ENCODE results near the gene HLA-E.
"Not testable (repeated sequence)": the region's sequence is repeated elsewhere in the genome, so short reads cannot be mapped to it uniquely, and the experiment has no call there.

The HLA-E gene
- 1,320 to 1,736 (median 1,569) reads per million in 3 experiments for total RNA-seq

DNA sequence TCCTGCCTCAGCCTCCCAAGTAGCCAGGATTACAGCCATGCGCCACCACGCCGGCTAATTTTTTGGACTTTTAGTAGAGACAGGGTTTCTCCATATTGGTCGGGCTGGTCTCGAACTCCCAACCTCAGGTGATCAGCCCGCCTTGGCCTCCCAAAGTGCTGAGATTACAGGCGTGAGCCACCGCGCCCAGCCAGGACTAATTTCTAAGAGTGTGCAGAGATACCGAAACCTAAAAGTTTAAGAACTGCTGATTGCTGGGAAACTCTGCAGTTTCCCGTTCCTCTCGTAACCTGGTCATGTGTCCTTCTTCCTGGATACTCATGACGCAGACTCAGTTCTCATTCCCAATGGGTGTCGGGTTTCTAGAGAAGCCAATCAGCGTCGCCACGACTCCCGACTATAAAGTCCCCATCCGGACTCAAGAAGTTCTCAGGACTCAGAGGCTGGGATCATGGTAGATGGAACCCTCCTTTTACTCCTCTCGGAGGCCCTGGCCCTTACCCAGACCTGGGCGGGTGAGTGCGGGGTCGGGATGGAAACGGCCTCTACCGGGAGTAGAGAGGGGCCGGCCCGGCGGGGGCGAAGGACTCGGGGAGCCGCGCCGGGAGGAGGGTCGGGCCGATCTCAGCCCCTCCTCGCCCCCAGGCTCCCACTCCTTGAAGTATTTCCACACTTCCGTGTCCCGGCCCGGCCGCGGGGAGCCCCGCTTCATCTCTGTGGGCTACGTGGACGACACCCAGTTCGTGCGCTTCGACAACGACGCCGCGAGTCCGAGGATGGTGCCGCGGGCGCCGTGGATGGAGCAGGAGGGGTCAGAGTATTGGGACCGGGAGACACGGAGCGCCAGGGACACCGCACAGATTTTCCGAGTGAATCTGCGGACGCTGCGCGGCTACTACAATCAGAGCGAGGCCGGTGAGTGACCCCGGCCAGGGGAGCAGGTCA is at the start of gene HLA-E:
HLA-E (plus strand) TSS at position 429 of the 945 bp plus-strand sequence; CDS start at position 452, 23 bp downstream.
- DNase-seq = peak; percentile 96

DNA sequence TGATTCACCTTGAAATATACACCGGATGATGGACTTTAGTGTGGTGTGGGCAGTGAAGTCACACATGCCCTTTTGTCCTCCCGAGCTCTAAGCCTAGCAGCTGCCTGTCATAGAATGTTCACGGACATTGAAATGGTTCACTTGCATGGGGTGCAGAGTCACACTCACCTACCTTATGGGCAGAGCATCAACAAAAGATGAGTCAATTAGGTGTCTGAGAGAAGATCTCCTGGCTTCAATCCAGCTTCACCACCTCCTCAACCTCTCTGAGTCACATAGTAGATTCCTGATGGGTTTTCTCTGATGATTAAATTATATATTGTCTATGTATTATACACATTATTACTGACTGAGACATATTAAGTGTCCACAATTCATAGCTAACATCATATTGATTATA is 48.1 kb upstream of the HLA-E start:
- DNase-seq = no peak

DNA sequence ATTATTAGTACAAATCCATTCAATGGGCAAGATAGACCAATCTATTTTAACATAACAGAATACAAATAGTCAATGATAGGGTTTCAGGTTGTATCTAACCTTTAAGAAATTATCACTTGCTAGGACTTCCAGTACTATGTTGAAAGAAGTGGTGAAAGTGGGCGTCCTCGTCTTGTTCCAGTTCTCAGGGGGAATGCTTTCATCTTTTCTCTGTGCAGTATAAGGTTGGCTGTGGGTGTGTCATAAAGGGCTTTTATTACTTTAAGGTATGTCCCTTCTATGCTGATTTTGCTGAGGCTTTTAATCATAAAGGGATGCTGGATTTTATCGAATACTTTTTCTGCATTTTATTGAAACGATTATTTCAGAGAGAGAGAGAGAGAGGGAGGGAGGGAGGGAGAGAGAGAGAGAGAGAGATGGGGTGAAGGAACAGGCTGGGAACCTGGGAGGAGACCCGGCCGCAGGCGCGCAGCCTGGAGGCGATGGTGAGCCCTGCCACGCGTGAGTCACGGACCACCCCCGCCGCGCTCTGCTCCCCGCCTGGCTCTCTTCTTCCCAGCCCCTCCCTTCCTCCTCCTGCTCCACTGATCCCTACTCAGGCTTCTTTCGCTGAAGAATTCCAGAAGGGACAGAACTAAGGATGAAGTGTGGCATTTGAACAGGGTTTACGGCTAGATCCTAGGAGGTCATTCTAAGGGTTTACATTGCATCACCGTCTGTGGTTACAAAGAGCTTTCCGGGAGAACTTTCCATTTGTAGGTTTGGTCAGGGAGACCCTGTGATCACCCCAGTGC is 45.5 kb upstream of the HLA-E start:
- DNase-seq = no peak

DNA sequence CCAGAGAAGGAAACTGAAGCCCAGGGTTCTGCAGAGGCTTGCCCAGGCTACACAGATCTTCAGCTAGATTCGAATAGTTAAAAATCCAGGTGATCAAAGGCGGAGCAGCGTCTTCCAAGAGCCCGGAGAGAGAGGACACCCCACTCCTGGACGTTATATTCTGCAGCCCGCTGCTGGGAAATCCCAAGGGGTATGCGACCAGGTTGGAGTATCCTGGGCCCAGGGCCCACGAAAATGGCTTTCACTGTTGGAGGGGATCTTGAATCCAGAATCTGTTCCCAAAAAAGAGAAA is 44.9 kb upstream of the HLA-E start:
- no peak for DNase-seq

DNA sequence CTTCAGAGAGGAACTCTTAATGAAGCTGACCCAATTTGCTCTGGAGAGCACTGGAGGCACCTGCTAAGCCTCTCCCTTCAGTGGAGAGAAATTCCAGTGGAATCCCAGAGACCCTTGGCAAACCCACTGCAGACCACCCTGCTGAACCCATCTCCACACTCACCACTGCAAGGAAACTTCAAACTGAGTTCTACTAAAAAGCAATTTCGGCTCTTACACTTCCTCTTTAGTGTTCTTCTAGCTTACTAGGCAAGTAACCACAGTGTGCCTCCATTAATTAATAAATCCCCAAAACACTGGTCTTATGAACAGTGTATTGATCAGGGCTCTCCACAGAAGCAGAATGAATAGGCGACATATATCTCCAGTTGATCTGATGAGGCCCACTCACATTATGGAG is 43.0 kb upstream of the HLA-E start:
- DNase-seq = no peak

DNA sequence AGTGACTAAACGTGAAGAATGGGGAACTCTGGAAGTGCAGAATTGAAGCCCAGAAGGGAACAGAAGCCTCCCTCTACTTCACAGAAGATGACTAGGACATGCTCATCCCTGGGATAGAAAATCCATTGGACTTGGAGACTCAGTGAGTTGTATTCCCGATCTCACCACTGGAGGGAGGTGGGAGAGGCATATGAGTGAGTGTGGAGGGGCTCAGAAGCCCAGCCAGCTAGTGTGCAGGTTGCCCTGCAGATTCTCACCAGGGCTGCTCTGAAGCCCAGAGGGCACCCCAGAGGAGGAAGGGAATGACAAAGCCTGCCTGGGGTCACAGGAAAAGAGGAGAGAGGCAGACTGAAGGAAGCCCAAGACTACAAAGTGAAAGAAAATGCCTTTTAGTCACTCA is 42.1 kb upstream of the HLA-E start:
- no peak for DNase-seq

- DNase-seq = no peak
Measured at GRCh38 chr6:30450548-30450908, 38.8 kb upstream of the HLA-E start.

DNA sequence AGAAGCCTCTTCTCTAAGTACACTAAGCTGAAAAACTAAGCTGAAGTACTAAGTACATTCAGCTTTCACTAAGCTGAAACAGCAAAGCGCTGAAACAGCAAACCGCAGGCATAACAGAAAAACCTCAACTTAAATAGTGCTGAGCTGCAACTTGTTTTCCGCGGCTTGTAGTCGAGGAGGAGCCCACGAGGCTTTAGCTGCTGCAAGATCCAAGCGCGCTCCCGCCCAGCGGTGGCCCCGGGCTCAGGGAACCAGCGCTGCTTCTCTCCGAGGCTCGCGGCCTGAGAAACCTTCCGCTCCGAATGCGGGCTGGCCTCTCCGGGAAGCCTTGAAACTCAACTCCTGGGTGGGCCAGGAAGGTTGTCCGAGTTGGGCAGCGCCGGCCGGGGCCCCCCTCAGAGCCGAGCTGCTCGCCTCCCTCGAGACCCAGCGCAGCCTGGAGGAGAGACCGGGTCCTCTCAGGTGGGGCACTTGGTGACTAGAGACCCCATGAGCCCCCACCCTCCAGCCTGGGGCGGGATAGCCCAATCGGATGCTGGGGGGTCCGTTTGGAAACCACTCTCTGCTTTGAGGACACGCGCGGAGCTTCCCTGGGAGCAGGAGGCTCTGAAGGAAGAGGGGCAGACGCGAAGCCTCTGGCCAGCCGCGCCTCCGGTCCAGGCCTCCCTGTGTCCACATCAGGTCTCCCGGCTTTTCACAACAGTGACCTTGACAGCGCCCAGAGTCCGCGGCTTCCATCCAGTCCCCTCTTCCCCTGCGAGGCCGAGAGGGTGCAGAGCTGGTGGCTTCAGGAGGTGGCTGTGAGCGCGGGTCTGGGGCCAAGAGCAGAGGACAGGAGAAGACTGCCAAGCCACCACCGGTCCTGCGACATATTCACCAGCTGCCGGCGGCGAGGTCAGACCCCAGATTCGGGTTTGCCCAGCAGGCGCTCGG is 38.1 kb upstream of the HLA-E start:
- DNase-seq = peak; percentile 72

GRCh38 chr6:30452736-30453507 is 36.4 kb upstream of the HLA-E start:
- no peak for DNase-seq

DNA sequence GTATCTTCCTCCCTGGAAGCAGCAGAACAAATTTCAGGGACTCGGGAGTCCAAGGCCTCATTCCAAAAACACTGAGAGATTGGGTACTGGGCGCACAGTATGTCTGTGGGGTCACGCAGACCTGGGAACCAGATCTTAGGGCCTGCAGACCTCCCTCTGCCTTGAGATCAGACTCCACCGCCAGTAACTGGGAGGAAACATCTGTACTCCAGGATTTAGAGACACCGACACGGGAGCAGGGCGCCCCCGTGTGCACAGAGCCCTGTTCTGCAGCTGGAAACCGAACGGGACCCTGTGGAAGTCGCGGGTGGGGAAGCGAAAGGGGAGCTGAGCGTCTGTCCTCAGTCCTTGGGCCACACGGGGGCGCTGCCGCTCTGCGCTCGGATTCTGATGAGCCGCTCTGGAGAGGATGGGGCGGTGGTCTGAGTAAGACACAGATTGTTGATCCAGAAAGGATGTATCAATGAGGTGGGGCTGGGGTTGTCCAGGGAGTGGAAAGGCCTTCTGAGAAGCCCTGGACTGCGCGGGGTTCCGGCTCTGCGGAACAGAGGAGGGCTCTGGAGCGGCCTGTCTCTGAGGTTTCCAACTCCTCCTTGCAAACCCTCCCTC is 35.7 kb upstream of the HLA-E start:
- peak; percentile 78 for DNase-seq

- DNase-seq = no peak
Measured at GRCh38 chr6:30459145-30459544, 30.2 kb upstream of the HLA-E start.

GRCh38 chr6:30461055-30461454 is 28.3 kb upstream of the HLA-E start:
- no peak for DNase-seq

- no peak for DNase-seq
Measured at GRCh38 chr6:30462482-30462881, 26.8 kb upstream of the HLA-E start.

DNA sequence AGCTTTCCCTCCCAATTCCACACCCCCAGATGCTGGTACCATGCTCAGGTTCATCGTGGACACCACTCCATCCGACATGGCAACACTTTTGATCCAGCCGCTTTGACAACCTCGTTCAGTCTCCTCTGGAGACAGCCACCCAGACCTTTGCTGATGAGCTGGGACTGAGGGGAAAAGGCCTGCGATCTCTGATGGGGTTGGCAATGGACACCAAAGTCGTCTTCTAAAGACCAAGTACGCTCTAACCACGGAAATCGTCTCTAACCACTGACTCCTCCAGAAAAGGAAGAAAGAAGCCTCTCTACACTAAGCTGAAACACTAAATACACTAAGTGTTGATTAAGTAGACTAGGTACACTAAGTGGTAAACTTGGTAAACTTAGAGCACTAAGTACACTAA is 26.1 kb upstream of the HLA-E start:
- no peak for DNase-seq

DNA sequence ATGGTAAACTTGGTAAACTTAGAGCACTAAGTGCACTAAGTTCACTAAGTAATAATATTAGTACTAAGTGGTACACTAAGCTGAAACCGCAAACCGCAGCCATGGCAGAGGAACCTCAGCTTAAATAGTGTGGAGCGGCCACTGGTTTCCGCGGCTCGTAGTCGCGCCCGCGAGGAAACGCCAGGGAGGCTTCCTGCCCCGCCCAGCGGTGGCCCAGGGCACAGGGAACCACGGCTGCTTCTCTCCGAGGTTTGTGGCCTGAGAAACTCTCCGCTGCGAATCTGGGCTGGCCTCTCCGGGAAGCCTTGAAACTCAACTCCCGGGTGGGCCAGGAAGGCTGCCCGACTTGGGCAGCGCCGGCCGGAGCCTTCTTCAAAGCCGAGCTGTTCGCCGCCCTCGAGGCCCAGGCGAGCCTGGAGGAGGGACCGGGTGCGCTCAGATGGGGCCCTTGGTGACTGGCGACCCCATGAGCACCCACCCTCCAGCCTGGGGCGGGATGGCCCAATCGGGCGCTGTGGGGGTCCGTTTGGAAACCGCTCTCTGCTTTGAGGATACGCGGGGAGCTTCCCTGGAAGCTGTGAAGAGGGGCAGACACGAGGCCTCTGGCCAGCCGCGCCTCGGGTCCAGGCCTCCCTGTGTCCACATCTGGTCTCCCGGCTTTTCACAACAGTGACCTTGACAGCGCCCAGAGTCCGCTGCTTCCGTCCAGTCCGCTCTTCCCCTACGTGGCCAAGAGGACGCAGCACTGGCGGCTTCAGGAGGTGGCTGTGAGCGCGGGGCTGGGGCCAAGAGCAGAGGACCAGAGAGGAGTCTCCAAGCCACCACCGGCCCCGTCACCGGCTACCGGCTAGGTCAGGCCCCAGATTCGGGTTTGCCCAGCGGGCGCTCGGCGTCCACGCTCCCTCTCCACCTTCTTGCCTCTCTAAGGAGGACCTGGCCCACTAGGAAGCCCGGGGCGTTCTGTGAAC is 25.4 kb upstream of the HLA-E start:
- DNase-seq = peak; percentile 73

- DNase-seq = no peak
Measured at GRCh38 chr6:30465595-30466306, 23.6 kb upstream of the HLA-E start.

DNA sequence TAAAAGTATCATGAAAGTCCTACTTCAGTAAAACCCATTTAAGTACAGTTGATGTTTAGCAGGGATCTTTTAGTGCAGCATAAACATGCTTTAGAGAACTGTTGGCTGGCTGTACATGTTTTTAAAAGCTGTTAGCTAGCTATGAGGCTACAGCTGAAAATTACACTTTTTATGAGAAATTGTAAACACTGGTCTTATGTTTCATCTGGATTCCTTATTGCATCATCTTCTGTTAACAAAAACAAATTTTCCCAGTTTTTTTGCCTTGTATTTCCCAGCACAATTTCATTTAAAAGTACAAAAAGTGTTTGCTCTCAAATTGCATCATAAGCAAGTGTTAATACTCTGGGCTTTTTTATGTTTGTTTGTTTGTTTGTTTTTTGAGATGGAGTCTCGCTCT is 18.3 kb upstream of the HLA-E start:
- DNase-seq = no peak

DNA sequence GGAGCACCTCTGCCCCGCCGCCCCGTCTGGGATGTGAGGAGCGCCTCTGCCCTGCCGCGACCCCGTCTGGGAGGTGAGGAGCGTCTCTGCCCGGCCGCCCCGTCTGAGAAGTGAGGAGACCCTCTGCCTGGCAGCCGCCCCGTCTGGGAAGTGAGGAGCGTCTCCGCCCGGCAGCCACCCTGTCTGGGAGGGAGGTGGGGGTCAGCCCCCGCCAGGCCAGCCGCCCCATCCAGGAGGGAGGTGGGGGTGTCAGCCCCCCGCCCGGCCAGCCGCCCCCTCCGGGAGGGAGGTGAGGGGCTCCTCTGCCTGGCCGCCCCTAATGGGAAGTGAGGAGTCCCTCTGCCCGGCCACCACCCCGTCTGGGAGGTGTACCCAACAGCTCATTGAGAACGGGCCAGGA is 14.2 kb upstream of the HLA-E start:
- DNase-seq = not testable (repeated sequence)

DNA sequence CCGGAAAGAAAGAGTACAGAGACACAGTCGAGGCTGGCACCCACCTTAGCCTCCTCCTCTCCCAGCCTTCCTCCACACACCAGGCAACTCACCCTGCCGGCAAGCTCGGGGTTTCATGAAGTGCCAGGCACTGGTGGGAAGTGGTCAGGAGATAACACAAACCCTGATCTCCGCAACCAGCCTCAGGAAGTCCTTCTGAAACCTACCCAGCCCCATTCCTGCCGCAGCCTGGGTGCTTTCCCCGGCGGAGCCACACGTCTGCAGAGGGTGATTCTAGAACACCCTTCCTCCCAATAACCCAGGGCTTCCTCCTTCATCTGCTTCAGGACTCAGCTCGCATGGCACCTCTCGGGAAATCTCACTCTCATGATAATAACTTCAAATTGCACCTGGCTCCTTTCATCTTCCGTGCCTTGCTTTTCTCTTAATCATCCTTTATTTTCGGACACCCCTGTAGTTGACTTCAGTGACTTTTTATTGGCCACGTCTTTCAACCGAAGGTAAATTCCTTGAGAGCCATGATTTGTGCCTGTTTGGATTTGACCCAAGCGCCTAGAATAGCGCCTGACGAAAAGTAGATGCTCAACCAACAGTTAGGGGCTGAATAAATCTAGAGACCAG is 8.7 kb upstream of the HLA-E start:
- DNase-seq = peak; percentile 79
